WTC11 (cell line): ENCODE data around the gene FRMD4A. TPM values are rescaled to one million over a fixed set of nuclear protein-coding genes. Genes with fewer than 3 reads are reported as not detected.

ENCODE experiments used
- ATAC-seq: fragments of 200-7000 bp; cut with Tn5 transposase; 2 replicates; pipeline ENCODE4 v1.10.0; 2021; ENCODE audit warnings: mild to moderate bottlenecking, moderate library complexity
- CTCF ChIA-PET: fragments of 300-600 bp; sonication (Branson Sonifier 250); formaldehyde crosslinking; loops from one replicate; lab custom pipeline; 2021; ENCODE audit warnings: antibody characterized with exemption; lab: Charles Lee
- POLR2A ChIA-PET: fragments of 350-600 bp; sonication (Branson Sonifier 250); formaldehyde crosslinking; loops from one replicate; lab custom pipeline; 2021; ENCODE audit warnings: antibody characterized with exemption; lab: Charles Lee
- DNase-seq: peaks from one replicate; pipeline ENCODE4 v3.0.0; 2021; ENCODE audit warnings: low spot score
- H3K27ac Mint-ChIP-seq: 2 replicates; pipeline ENCODE4 v1.8.0; 2021; ENCODE audit warnings: mixed read lengths
- H3K27me3 Mint-ChIP-seq: 2 replicates; pipeline ENCODE4 v1.8.0; 2021; ENCODE audit warnings: low read depth, mild to moderate bottlenecking, moderate library complexity, mixed read lengths
- H3K36me3 Mint-ChIP-seq: 2 replicates; pipeline ENCODE4 v1.8.0; 2021; ENCODE audit warnings: mixed read lengths
- H3K4me1 Mint-ChIP-seq: 2 replicates; pipeline ENCODE4 v1.8.0; 2022; ENCODE audit warnings: mixed read lengths
- H3K4me3 Mint-ChIP-seq: 2 replicates; pipeline ENCODE4 v1.8.0; 2021; ENCODE audit warnings: mild to moderate bottlenecking, moderate library complexity, mixed read lengths
- H3K9me3 Mint-ChIP-seq: 2 replicates; pipeline ENCODE4 v1.8.0; 2021; ENCODE audit warnings: mixed read lengths
- ATF1 ChIP-seq: sonication (generic); formaldehyde crosslinking; IDR thresholded peaks from 2 replicates; pipeline ENCODE4 v1.8.1; 2023; ENCODE audit warnings: mild to moderate bottlenecking, moderate library complexity, missing genetic modification reagents
- IRF2 ChIP-seq: sonication (generic); formaldehyde crosslinking; IDR thresholded peaks from 2 replicates; pipeline ENCODE4 v1.8.0; 2022; ENCODE audit warnings: low read depth, missing genetic modification reagents, borderline replicate concordance
- JUN ChIP-seq: sonication (generic); formaldehyde crosslinking; IDR thresholded peaks from 2 replicates; pipeline ENCODE4 v1.8.0; 2023; ENCODE audit warnings: mild to moderate bottlenecking, missing genetic modification reagents
- NFYB ChIP-seq: sonication (generic); formaldehyde crosslinking; conservative IDR thresholded peaks from 2 replicates; pipeline ENCODE4 v1.8.0; 2022; ENCODE audit warnings: low read depth, missing genetic modification reagents
- PRRX2 ChIP-seq: fragments of 250-450 bp; sonication (Bioruptor Pico); IDR thresholded peaks from 2 replicates; pipeline ENCODE4 v1.8.0; 2021; ENCODE audit warnings: mild to moderate bottlenecking
- RELA ChIP-seq: sonication (generic); formaldehyde crosslinking; IDR thresholded peaks from 2 replicates; pipeline ENCODE4 v1.8.1; 2022; ENCODE audit warnings: missing genetic modification reagents, mild to moderate bottlenecking, borderline replicate concordance
- SP1 ChIP-seq: sonication (generic); formaldehyde crosslinking; conservative IDR thresholded peaks from 2 replicates; pipeline ENCODE4 v1.8.1; 2022; ENCODE audit warnings: missing genetic modification reagents
- ZNF138 ChIP-seq: sonication (generic); formaldehyde crosslinking; conservative IDR thresholded peaks from 2 replicates; pipeline ENCODE4 v1.8.1; 2022; ENCODE audit warnings: mild to moderate bottlenecking, moderate library complexity, missing genetic modification reagents
- ZNF263 ChIP-seq: sonication (generic); formaldehyde crosslinking; IDR thresholded peaks from 2 replicates; pipeline ENCODE4 v1.8.1; 2022; ENCODE audit warnings: low read depth, mild to moderate bottlenecking, moderate library complexity, missing genetic modification reagents
- ZNF396 ChIP-seq: fragments of 250-450 bp; sonication (Bioruptor Pico); IDR thresholded peaks from 2 replicates; pipeline ENCODE4 v1.8.0; 2021; ENCODE audit warnings: mild to moderate bottlenecking, moderate library complexity, borderline replicate concordance
- ZNF423 ChIP-seq: fragments of 250-450 bp; sonication (Bioruptor Pico); IDR thresholded peaks from 2 replicates; pipeline ENCODE4 v2.1.2; 2022; ENCODE audit warnings: mild to moderate bottlenecking, moderate library complexity
- ZNF671 ChIP-seq: fragments of 250-450 bp; sonication (Bioruptor Pico); IDR thresholded peaks from 2 replicates; pipeline ENCODE4 v1.8.0; 2021; ENCODE audit warnings: mild to moderate bottlenecking
- total RNA-seq: library from RNA; stranded (reverse); gene quantifications from 3 replicates; pipeline ENCODE4 v1.2.3, GENCODE V29; 2021
- TF ChIP-seq, protein P1 (sequence below): fragments of 250-450 bp; sonication (Bioruptor Pico); IDR thresholded peaks from 2 replicates; pipeline ENCODE4 v2.1.2; 2022; ENCODE audit warnings: mild to moderate bottlenecking, moderate library complexity
- TF ChIP-seq, protein P2 (sequence below): sonication (generic); formaldehyde crosslinking; conservative IDR thresholded peaks from 2 replicates; pipeline ENCODE4 v1.8.1; 2022; ENCODE audit warnings: mild to moderate bottlenecking, missing genetic modification reagents
- TF ChIP-seq, protein P3 (sequence below): sonication (generic); formaldehyde crosslinking; IDR thresholded peaks from 2 replicates; pipeline ENCODE4 v1.8.1; 2023; ENCODE audit warnings: mild to moderate bottlenecking, missing genetic modification reagents
- TF ChIP-seq, protein P4 (sequence below): sonication (generic); formaldehyde crosslinking; IDR thresholded peaks from 2 replicates; pipeline ENCODE4 v1.8.1; 2023; ENCODE audit warnings: mild to moderate bottlenecking, missing genetic modification reagents, moderate library complexity

The FRMD4A gene
- total RNA-seq, 1 experiment from 2014 or later = 35.5 TPM

DNA sequence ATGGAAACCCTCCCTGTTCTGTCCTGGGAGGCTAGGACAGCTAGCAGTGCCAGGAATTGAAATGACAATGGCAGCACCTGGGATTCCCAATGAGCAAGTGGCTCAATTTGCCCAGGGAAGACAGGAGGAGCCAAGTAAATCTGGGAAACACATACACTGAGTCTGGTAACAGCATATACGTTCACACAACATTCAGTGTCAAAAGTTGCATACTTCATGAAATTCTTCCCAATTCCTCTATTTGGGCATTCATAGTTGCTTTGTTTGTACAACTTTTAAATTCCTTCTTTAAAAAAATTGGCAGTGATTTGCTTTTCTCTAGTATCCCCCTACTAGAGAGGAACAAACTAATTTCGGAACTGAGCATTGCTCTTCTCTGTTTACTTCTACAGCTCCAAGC, 2.9 kb upstream of the FRMD4A start:
- ATAC-seq (no peak), DNase-seq (no peak)
- Mint-ChIP-seq H3K27ac (no peak overlapping the region), H3K27me3 (peaks cover 2% of the 10 kb centered on the region; the same call in 1 of the 2 replicates), H3K4me3 (no peak overlapping the region), H3K9me3 (no peaks in the 10 kb centered on the region), H3K4me1 (peaks cover 37% of the 10 kb centered on the region), H3K36me3 (no peaks in the 10 kb centered on the region)
- TF ChIP-seq PRRX2 (CRISPR knock-in tag) (no peak), ZNF138 (no peak), RELA (CRISPR knock-in tag) (no peak), ZNF263 (CRISPR knock-in tag) (no peak)
- TF ChIP-seq, protein P1, sequence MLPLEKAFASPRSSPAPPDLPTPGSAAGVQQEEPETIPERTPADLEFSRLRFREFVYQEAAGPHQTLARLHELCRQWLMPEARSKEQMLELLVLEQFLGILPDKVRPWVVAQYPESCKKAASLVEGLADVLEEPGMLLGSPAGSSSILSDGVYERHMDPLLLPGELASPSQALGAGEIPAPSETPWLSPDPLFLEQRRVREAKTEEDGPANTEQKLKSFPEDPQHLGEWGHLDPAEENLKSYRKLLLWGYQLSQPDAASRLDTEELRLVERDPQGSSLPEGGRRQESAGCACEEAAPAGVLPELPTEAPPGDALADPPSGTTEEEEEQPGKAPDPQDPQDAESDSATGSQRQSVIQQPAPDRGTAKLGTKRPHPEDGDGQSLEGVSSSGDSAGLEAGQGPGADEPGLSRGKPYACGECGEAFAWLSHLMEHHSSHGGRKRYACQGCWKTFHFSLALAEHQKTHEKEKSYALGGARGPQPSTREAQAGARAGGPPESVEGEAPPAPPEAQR = no peak
- CTCF ChIA-PET = interaction anchor here (0.9 kb wide), 2 partner anchors 133 to 137 kb away, joined by 3 to 4 read pairs; no protein-coding TSS in a partner anchor
- POLR2A ChIA-PET = no interaction called here

DNA sequence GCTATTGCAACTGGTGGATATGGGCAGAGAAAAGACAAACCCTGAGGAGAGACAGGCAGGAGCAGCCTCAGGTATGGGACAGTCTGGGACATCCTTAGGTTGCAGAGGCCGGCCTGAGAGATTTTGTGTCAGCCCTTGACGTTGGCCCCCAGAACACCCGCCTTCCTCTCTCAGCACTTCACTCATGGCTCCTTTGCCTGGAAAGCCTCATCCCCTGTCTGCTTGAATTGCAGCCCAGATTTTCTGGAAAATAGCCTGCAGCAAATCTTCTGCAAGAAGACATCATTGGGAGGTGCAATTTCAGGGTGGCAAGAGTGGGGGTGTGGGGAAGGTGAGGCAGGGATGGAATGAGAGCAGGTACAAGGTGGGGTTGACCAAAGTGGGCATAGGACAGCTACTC, 2.2 kb upstream of the FRMD4A start:
- no peaks in the 10 kb centered on the region for H3K9me3 Mint-ChIP-seq
- H3K27ac Mint-ChIP-seq = no peak overlapping the region
- ATAC-seq (no peak), DNase-seq (no peak)
- ChIA-PET CTCF (interaction anchor here (0.9 kb wide), 1 partner anchor 136 kb away, joined by 4 read pairs; no protein-coding TSS in a partner anchor), POLR2A (no interaction called here)
- H3K36me3 Mint-ChIP-seq = no peaks in the 10 kb centered on the region
- peaks cover 41% of the 10 kb centered on the region for H3K4me1 Mint-ChIP-seq
- no peak overlapping the region for H3K4me3 Mint-ChIP-seq
- TF ChIP-seq ZNF671 (CRISPR knock-in tag) = no peak
- H3K27me3 Mint-ChIP-seq = peaks cover 2% of the 10 kb centered on the region; the same call in 1 of the 2 replicates

DNA sequence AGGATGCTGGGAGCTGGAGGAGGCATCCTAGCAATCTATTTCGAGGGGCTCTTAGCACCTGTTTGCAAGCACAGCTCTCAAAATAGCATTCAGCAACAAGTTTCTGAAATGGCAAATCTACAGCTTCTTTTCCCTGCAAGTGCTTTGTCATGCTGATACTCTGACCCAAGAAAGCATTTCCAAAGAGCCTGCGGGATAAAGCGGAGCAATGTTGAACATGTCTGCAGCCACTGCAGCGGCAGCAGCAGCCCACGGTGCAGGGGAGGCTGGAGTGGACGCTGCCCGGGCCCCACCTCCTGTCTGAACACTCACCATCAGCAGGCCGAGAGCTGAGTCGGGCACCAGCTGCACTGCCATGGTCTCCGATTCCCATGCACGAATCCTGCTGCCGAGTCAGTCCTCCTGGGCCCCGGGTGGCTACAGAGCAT, 964 bp downstream of the FRMD4A start:
- no peaks in the 10 kb centered on the region for H3K9me3 Mint-ChIP-seq
- no peak for TF ChIP-seq IRF2
- TF ChIP-seq, protein P2, sequence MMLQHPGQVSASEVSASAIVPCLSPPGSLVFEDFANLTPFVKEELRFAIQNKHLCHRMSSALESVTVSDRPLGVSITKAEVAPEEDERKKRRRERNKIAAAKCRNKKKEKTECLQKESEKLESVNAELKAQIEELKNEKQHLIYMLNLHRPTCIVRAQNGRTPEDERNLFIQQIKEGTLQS (CRISPR knock-in tag) = no peak
- TF ChIP-seq, protein P3, sequence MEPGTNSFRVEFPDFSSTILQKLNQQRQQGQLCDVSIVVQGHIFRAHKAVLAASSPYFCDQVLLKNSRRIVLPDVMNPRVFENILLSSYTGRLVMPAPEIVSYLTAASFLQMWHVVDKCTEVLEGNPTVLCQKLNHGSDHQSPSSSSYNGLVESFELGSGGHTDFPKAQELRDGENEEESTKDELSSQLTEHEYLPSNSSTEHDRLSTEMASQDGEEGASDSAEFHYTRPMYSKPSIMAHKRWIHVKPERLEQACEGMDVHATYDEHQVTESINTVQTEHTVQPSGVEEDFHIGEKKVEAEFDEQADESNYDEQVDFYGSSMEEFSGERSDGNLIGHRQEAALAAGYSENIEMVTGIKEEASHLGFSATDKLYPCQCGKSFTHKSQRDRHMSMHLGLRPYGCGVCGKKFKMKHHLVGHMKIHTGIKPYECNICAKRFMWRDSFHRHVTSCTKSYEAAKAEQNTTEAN (CRISPR knock-in tag) = no peak
- peaks cover 2% of the 10 kb centered on the region; the same call in 1 of the 2 replicates for H3K27me3 Mint-ChIP-seq
- peak overlapping the region; percentile 50 for H3K27ac Mint-ChIP-seq
- H3K4me1 Mint-ChIP-seq = peaks cover 44% of the 10 kb centered on the region
- CTCF ChIA-PET = interaction anchor here (0.8 to 1.7 kb wide), 7 partner anchors 10 to 133 kb away, joined by 3 to 14 read pairs (median 4); no protein-coding TSS in a partner anchor
- DNase-seq (peak; percentile 40), ATAC-seq (peak; percentile 56)
- POLR2A ChIA-PET = no interaction called here
- peak overlapping the region; percentile 41 for H3K4me3 Mint-ChIP-seq
- no peaks in the 10 kb centered on the region for H3K36me3 Mint-ChIP-seq

DNA sequence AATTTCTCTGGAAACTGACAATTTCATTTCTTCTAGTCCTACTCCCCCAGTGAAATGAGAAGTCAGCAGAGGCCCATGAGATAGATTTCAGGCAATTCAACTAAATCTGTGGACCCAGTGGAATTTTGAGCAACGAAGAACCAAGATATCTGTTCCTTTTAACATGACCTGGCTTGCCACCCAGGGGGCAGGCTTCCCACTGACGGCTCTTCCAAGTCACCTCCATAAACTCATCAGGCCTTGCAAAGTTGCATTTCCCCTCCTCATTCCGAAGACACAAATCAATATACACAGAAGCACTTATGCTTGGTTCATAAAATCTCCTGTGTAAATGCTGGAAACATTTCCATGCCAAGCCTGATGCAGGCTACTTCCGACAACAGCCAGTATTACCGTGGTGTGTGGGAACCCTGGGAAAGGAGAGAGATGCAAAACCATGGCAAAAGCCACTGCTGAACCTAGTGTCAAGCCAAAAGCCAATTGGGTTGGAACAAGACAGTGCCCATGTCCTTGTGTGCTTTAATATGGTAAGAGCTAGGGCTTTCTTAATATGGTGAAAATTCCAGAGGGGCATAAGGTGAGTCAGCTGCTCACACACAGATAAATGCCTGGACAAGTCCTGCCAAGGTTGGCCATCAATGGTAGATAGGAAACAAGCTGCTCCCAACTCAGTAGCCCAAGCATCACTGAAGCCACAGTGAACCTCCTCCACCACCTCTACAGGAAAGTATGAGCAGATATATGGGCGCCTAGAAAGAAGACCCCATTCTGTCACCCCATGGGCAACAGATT, 1.6 kb downstream of the FRMD4A start:
- Mint-ChIP-seq H3K9me3 (no peaks in the 10 kb centered on the region), H3K4me1 (peaks cover 44% of the 10 kb centered on the region), H3K4me3 (peak overlapping the region; percentile 7; the same call in 1 of the 2 replicates), H3K27ac (peak overlapping the region; percentile 52), H3K27me3 (peaks cover 2% of the 10 kb centered on the region; the same call in 1 of the 2 replicates), H3K36me3 (no peaks in the 10 kb centered on the region)
- no peak for DNase-seq
- TF ChIP-seq, protein P1 = no peak
- no peak for TF ChIP-seq ZNF423 (CRISPR knock-in tag)
- TF ChIP-seq ZNF396 (CRISPR knock-in tag) = no peak
- no peak for TF ChIP-seq SP1 (CRISPR knock-in tag)
- TF ChIP-seq, protein P4, sequence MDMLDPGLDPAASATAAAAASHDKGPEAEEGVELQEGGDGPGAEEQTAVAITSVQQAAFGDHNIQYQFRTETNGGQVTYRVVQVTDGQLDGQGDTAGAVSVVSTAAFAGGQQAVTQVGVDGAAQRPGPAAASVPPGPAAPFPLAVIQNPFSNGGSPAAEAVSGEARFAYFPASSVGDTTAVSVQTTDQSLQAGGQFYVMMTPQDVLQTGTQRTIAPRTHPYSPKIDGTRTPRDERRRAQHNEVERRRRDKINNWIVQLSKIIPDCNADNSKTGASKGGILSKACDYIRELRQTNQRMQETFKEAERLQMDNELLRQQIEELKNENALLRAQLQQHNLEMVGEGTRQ (CRISPR knock-in tag) = no peak
- no peak for TF ChIP-seq NFYB (CRISPR knock-in tag)
- TF ChIP-seq JUN (CRISPR knock-in tag) = no peak
- no peak for TF ChIP-seq ATF1 (CRISPR knock-in tag)
- POLR2A ChIA-PET = no interaction called here
- CTCF ChIA-PET = interaction anchor here (0.8 to 1.7 kb wide), 5 partner anchors 9 to 132 kb away, joined by 3 to 14 read pairs (median 4); no protein-coding TSS in a partner anchor
- no peak for ATAC-seq
